HuH-7.5 (cell line): ENCODE measurements around the gene UBE3B.
"Not testable (repeated sequence)": the region's sequence is repeated elsewhere in the genome, so short reads cannot be mapped to it uniquely, and the experiment has no call there.

Experiments
- DNase-seq: peaks from one replicate; pipeline ENCODE4 v3.0.0; 2011; ENCODE audit warnings: low spot score

UBE3B gene, protein sequence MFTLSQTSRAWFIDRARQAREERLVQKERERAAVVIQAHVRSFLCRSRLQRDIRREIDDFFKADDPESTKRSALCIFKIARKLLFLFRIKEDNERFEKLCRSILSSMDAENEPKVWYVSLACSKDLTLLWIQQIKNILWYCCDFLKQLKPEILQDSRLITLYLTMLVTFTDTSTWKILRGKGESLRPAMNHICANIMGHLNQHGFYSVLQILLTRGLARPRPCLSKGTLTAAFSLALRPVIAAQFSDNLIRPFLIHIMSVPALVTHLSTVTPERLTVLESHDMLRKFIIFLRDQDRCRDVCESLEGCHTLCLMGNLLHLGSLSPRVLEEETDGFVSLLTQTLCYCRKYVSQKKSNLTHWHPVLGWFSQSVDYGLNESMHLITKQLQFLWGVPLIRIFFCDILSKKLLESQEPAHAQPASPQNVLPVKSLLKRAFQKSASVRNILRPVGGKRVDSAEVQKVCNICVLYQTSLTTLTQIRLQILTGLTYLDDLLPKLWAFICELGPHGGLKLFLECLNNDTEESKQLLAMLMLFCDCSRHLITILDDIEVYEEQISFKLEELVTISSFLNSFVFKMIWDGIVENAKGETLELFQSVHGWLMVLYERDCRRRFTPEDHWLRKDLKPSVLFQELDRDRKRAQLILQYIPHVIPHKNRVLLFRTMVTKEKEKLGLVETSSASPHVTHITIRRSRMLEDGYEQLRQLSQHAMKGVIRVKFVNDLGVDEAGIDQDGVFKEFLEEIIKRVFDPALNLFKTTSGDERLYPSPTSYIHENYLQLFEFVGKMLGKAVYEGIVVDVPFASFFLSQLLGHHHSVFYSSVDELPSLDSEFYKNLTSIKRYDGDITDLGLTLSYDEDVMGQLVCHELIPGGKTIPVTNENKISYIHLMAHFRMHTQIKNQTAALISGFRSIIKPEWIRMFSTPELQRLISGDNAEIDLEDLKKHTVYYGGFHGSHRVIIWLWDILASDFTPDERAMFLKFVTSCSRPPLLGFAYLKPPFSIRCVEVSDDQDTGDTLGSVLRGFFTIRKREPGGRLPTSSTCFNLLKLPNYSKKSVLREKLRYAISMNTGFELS

GRCh38 chr12:109477185-109477962 is at the start of gene UBE3B, which contains the start of gene KCTD10:
Gene UBE3B (plus strand): TSS chr12:109477634. CDS start chr12:109483552, 5,918 bp downstream.
Gene KCTD10 (minus strand): TSS chr12:109477300. CDS start chr12:109477262, 38 bp downstream.
- DNase-seq, result peak; percentile 86

GRCh38 chr12:109428037-109428629 is 49.3 kb upstream of the UBE3B start:
- DNase-seq, result peak; percentile 71

GRCh38 chr12:109428804-109429203 is 48.6 kb upstream of the UBE3B start:
- not testable (repeated sequence) for DNase-seq

DNA sequence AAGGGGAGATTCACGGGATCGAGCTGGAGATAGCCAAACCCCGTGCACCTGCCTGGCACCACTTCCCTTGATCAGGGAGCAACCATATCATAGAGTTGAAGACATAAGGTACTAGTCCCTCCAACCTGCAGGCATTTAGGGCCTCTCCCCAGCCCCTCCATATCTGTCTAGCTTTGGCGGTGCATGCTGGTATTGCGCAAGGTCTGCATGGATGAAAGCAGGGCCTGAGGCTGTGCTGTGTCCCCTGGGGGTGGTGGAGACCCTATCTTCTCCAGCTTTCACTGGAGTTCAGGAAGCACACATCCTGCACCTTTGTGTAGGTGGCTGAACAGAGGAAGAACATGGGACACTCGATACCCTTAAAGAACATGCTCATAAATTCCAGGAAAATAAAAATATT is 47.2 kb upstream of the UBE3B start:
- DNase-seq, result no peak

DNA sequence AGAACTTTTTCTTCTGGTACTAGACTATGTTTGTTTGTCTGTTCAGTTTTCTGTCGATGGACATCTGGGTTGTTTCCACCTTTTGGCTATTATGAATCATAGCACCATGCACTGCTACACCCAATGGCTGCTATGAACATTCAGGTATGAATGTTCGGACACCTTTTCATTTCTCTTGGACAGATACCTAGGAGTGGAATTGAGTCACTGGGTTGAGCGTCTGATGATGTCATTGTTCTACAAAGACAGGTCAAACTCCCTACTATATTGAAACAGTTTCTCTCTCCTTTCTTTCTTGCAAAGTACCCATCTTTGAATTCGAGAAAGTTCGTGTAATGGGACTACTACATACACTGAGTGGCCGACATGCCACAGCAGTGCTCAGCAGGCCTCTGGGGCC is 45.0 kb upstream of the UBE3B start:
- DNase-seq, result no peak

DNA sequence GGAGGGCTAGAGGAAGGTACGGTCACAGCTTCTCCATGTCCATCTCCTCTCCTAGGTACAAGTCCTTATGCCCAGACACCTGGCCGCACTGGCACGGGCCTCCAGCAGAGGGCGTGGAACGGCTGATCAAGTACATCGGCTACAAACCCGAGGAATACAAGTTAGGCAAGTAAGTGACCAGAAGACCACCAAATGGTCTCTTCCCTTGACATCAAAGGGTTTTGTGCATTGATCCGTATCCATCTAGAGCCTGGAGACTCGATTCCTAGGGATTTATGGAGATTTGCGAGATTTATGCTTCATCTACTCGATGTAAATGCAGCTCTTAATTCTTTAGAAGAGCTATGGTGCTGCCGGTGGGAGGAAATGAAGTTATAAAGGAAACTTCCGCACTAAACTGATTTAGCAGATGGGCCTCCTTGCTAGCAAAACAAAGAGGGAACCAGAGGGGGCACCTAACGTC is 44.6 kb upstream of the UBE3B start:
- peak; percentile 51 for DNase-seq

- DNase-seq, result peak; percentile 56
Observed at GRCh38 chr12:109433618-109434017, 43.8 kb upstream of the UBE3B start.

DNA sequence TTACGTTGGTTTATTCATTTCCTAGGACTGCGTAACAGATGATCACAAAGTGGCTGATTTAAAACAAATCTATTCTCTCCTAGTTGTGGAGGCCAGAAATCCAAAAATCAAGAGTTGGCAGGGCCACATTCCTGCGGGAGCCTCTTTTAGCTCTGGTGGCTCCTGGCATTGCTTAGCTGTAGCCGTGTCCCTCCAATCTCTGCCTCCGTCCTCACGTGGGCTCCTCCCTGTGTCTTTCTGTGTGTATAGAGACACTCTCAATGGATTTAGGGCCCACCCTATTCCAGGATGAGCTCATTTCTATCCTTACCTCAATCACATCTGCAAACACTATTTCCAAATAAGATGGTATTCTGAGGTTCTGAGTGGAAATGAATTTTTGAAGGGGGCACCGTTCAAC is 42.9 kb upstream of the UBE3B start:
- no peak for DNase-seq

GRCh38 chr12:109435428-109436187 is 41.8 kb upstream of the UBE3B start:
- no peak for DNase-seq

GRCh38 chr12:109436188-109436560 is 41.3 kb upstream of the UBE3B start:
- DNase-seq, result no peak

GRCh38 chr12:109439181-109439580 is 38.3 kb upstream of the UBE3B start:
- DNase-seq, result no peak

GRCh38 chr12:109439951-109440350 is 37.5 kb upstream of the UBE3B start:
- DNase-seq, result not testable (repeated sequence)

- DNase-seq, result no peak
Observed at GRCh38 chr12:109440851-109441490, 36.5 kb upstream of the UBE3B start.

DNA sequence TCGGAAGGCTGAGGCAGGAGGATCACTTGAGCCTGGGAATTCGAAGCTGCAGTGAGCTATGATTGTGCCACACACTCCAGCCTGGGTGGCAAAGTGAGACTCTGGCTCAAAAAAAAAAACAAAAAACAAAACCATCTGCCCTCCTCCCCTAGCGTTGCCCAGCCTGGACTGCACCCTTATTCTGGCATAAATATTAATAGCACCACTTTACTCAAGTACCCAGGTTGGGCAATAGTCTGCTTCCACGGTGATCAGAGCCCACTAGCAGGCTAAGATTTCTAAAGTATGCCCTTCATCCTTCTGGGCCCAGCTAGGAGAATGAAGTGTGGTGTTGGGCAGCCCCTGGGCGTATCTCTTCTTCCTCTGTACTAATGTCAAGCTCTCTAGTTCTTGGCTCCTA is 33.6 kb upstream of the UBE3B start:
- DNase-seq, result no peak

DNA sequence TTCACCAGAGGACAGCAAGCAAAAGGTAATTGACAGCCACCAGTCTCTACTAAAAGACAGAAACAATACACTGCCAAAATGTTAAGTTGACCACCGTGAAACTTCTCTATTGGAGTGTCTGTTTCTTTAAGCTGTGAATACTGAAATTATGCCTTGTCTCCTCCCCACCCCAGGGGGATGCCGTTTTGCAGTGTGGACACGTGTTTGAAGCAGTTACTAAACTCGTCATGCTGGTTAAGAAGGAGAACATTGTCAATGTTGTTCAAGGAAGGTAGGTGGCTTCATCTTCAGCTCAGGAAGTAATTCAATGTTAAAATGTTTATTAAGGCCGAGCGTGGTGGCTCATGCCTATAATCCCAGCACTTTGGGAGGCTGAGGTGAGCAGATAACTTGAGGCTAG is 33.2 kb upstream of the UBE3B start:
- no peak for DNase-seq

GRCh38 chr12:109445191-109445609 is 32.2 kb upstream of the UBE3B start:
- DNase-seq, result no peak

DNA sequence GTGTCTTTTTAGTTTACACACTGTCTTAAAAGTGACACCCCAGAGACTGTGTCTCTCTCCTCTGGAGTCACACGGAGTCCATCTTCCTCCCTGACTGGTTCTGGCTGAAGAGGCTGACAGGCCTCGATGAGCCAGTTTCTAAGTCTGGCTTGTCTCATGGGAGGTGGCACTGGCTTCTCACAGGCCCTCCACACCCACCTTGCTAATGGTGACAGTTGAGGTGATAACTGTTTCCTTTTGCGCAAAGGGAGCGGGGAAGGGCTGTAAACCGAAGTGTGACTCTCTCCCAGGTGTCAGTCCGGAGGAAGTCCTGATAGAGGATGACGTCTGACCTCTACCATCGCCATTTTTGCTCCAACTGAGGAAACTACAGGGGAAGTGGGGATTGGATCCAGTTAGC is 30.6 kb upstream of the UBE3B start:
- DNase-seq, result no peak

GRCh38 chr12:109447482-109447881 is 30.0 kb upstream of the UBE3B start:
- DNase-seq, result no peak

GRCh38 chr12:109448272-109448671 is 29.2 kb upstream of the UBE3B start:
- no peak for DNase-seq
